NCI-H2196 treated with DMSO at 0.1 percent for 48 hours (cell line): ENCODE results near the gene ICA1L.
"Not testable (repeated sequence)": the region's sequence is repeated elsewhere in the genome, so short reads cannot be mapped to it uniquely, and the experiment has no call there.

Experiments used
- DNase-seq: peaks from one replicate; lab custom pipeline; 2025; ENCODE audit not compliant: unreplicated experiment; lab: John Stamatoyannopoulos, UW

Gene ICA1L

DNA sequence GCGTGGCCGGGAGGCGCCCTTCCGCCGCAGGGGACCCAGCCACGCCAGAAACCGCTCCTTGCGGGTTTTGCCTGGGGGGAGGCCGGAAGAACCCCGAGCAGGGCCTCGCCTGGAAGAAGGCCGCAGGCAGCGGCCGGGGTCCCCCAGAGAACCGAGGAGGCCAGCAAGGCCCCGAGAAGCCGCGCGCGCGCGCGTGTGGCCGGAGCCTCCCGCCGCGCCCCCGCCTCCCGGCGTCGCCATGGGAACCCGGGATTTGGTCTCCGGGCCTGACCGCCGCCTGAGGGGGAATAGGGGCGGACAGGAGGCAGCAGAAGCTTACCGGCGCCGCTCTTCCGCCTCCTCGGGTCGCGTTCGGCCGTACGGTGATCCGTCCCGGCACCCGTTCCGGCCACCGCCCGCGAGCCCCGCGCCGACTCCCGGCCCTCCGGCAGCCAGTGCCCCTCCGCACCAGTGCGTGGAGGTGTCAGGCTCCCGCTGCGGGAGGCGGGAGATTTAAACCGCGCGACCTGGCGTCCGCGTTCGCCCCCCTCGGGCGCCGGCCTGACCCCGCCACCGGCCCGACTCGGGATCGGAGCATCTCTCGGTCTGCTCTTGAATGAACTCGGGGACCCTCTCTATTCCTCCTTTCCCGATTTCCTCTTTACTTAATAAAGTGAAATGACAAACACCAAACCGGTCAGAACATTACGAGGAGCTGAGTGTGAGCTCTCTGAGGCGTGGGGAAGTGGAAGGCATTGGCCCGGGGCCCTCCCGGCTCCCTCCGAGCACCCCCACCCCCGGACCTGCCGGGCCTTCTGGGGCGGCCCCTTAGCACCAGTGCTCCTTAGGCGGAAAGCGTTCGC is at the start of gene ICA1L:
ICA1L (minus strand) TSS at position 467 of the 842 bp plus-strand sequence. CDS start 42,757 bp downstream, outside the sequence.
- DNase-seq: peak; percentile 32

- no peak for DNase-seq
Observed at GRCh38 chr2:202918860-202919259, 47.3 kb upstream of the ICA1L start.

GRCh38 chr2:202912342-202913201 is 41.0 kb upstream of the ICA1L start:
- not testable (repeated sequence) for DNase-seq

- peak; percentile 87 for DNase-seq
Observed at GRCh38 chr2:202911512-202912341, 40.2 kb upstream of the ICA1L start, which contains the start of the genes CARF and WDR12. Gene CARF (plus strand): TSS chr2:202912275. CDS start chr2:202941903, 29,628 bp downstream. Gene WDR12 (minus strand): TSS chr2:202911673. CDS start chr2:202911476, 197 bp downstream.

- no peak for DNase-seq
Observed at GRCh38 chr2:202911203-202911511, 39.6 kb upstream of the ICA1L start.

DNA sequence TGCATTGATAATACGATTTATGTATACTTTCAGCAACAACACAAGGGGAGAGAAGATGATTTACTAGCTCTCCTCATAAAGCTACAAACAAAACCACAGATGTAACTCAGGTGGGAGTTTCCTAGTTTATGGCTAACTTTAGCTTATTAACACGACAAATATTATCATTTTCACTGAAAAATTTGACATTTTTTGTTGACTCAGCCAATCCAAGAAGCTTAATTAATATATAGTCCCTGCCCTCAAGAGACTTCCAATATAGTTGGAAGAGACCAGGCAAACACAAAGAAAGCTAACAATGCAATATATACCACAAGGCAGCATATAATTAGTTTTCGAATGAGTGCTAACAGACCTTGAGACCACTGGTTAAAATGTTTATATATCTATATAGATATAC is 39.1 kb upstream of the ICA1L start:
- no peak for DNase-seq

DNA sequence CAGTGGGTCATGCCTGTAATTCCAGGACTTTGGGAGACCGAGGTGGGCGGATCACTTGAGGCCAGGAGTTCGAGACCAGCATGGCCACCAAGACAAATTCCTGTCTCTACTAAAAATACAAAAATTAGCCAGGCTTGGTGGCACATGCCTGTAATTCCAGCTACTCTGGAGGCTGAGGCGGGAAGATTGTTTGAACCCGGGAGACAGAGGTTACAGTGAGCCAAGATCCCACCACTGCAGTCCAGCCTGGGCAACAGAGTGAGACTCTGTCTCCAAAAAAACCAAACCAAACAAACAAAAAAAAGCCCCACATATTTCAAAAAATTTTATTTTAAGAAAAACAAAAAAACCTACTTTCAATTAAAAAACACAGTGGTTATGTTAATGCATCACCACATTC is 38.7 kb upstream of the ICA1L start:
- not testable (repeated sequence) for DNase-seq

GRCh38 chr2:202909394-202910192 is 38.0 kb upstream of the ICA1L start:
- no peak for DNase-seq

DNA sequence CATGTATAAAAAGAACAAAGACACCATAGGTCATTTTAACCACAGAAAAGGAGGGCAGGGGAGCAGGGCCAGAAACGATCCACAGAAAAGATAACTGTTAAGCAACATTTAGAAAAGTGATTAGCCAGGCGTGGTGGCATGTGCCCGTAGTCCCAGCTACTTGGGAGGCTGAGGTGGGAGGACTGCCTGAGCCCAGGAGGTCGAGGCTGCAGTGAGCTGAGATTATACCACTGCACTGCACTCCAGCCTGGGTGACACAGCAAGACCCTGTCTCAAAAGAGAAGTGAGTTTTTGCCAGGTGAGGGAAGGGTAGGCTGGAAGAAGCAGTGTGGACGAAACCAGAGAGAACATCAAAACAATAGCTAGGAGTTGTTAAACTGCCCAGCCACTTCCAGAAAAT is 36.6 kb upstream of the ICA1L start:
- no peak for DNase-seq

GRCh38 chr2:202905507-202905906 is 33.9 kb upstream of the ICA1L start:
- not testable (repeated sequence) for DNase-seq

GRCh38 chr2:202885190-202885589 is 13.6 kb upstream of the ICA1L start:
- no peak for DNase-seq

- no peak for DNase-seq
Observed at GRCh38 chr2:202883987-202884675, 12.6 kb upstream of the ICA1L start.

GRCh38 chr2:202881570-202881969 is 10.0 kb upstream of the ICA1L start:
- no peak for DNase-seq

DNA sequence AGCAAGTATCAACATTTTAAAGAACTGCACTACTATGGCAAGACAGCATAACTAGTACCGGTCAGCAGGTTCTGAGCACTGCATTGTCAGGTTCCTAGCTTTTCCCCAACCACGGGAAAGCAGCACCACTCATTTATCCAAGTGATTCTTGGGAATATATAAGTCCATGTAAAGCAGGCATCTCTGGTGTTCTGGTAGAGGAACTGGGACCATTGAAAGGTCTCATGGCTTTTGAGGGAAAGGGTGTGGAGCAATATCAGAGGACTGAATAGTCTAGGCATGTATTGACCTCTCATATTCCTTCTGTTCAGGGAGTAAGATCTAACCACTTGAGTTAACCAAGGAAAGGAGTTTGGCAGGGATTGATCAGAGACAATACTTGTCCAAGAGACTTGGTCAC is 6.1 kb upstream of the ICA1L start:
- no peak for DNase-seq

- peak; percentile 91 for DNase-seq
Observed at GRCh38 chr2:202870431-202871299, 901 bp downstream of the ICA1L start.

GRCh38 chr2:202861987-202862386 is 9.6 kb downstream of the ICA1L start:
- DNase-seq: no peak

DNA sequence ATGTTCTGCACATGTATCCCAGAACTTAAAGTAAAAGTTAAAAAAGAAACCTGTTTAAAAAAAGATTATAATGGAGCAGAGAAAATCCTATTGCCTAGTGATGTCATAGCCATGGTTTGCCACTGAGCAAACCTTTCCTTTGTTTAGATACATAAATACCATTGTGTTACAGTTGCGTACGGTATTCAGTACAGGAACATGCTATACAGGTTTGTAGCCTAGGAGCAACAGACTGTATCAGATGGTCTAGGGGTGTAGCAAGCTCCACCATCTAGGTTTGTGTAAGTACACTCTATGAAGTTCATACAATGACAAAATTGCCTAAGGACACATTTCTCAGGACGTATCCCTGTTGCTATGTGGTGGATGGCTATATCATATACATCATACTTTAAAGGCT is 13.0 kb downstream of the ICA1L start:
- no peak for DNase-seq

GRCh38 chr2:202849343-202849742 is 22.2 kb downstream of the ICA1L start:
- DNase-seq: not testable (repeated sequence)

GRCh38 chr2:202848813-202849212 is 22.8 kb downstream of the ICA1L start:
- no peak for DNase-seq
